ENCODE measurements around the gene SELENON. TPM values are rescaled to one million over a fixed set of nuclear protein-coding genes. Genes with fewer than 3 reads are reported as not detected.

SELENON gene
- total and polyA plus RNA-seq, 5 donors from 2014 or later = 1.2 to 19.2 (median 2.0) TPM

- Mint-ChIP-seq H3K4me1 (no peaks in the 10 kb centered on the region), H3K27me3 (no peaks in the 10 kb centered on the region)
Measured at GRCh38 chr1:25847929-25848328, 47.9 kb downstream of the SELENON start.

GRCh38 chr1:25848531-25848930 is 48.5 kb downstream of the SELENON start:
- Mint-ChIP-seq H3K9me3 (peaks cover 0 to 2% (median 0%) of the 10 kb centered on the region in 7 donors), H3K27ac (no peak overlapping the region), H3K4me3 (no peak overlapping the region), H3K27me3 (no peaks in the 10 kb centered on the region), H3K4me1 (no peaks in the 10 kb centered on the region), H3K36me3 (no peaks in the 10 kb centered on the region)
- DNase-seq (no peak), ATAC-seq (ENCODE audit: low read depth in 2 of 2) (no peak)
- Histone ChIP-seq H3K27me3 (ENCODE audit: control insufficient read depth, insufficient read depth, low read length) (no peaks in the 10 kb centered on the region), H3K9me3 (ENCODE audit: control insufficient read depth in 2 of 2, low read length in 2 of 2) (no peaks in the 10 kb centered on the region), H3K36me3 (ENCODE audit: control insufficient read depth, insufficient read depth, low read length) (no peaks in the 10 kb centered on the region), H3K4me1 (ENCODE audit: control insufficient read depth, insufficient read depth, low read length, poor library complexity, severe bottlenecking) (no peaks in the 10 kb centered on the region), H3K27ac (ENCODE audit: insufficient read depth, low read length, poor library complexity, severe bottlenecking) (no peak overlapping the region), H3K4me3 (ENCODE audit: low read depth, low read length) (no peak overlapping the region)

More at GRCh38 chr1:25847929-25848328, 47.9 kb downstream of the SELENON start:
- Mint-ChIP-seq H3K36me3 (no peaks in the 10 kb centered on the region), H3K4me3 (no peak overlapping the region), H3K27ac (no peak overlapping the region), H3K9me3 (peaks cover 0 to 2% (median 0%) of the 10 kb centered on the region in 7 donors)
- DNase-seq = no peak
- no peak overlapping the region for H3K27ac ChIP-seq (ENCODE audit: insufficient read depth, low read length, poor library complexity, severe bottlenecking)
- no peaks in the 10 kb centered on the region for H3K9me3 ChIP-seq (ENCODE audit: control insufficient read depth in 2 of 2, low read length in 2 of 2)
- no peak for ATAC-seq (ENCODE audit: low read depth in 2 of 2)
- no peaks in the 10 kb centered on the region for H3K36me3 ChIP-seq (ENCODE audit: control insufficient read depth, insufficient read depth, low read length)
- no peaks in the 10 kb centered on the region for H3K4me1 ChIP-seq (ENCODE audit: control insufficient read depth, insufficient read depth, low read length, poor library complexity, severe bottlenecking)
- H3K27me3 ChIP-seq (ENCODE audit: control insufficient read depth, insufficient read depth, low read length) = no peaks in the 10 kb centered on the region
- H3K4me3 ChIP-seq (ENCODE audit: low read depth, low read length) = no peak overlapping the region

GRCh38 chr1:25854554-25854953 is 54.6 kb downstream of the SELENON start:
- DNase-seq (no peak), ATAC-seq (ENCODE audit: low read depth in 2 of 2) (no peak)
- H3K27ac ChIP-seq (ENCODE audit: insufficient read depth, low read length, poor library complexity, severe bottlenecking) = no peak overlapping the region
- no peaks in the 10 kb centered on the region for H3K9me3 ChIP-seq (ENCODE audit: control insufficient read depth in 2 of 2, low read length in 2 of 2)
- H3K27me3 ChIP-seq (ENCODE audit: control insufficient read depth, insufficient read depth, low read length) = no peaks in the 10 kb centered on the region
- H3K4me1 Mint-ChIP-seq = peaks cover 7 to 12% (median 9%) of the 10 kb centered on the region in 4 donors
- no peak overlapping the region for H3K4me3 ChIP-seq (ENCODE audit: low read depth, low read length)
- H3K36me3 Mint-ChIP-seq = no peaks in the 10 kb centered on the region
- no peak overlapping the region for H3K4me3 Mint-ChIP-seq
- H3K9me3 Mint-ChIP-seq = peaks cover 0 to 2% (median 0%) of the 10 kb centered on the region in 7 donors
- H3K27ac Mint-ChIP-seq = no peak overlapping the region
- H3K27me3 Mint-ChIP-seq = no peaks in the 10 kb centered on the region
- no peaks in the 10 kb centered on the region for H3K36me3 ChIP-seq (ENCODE audit: control insufficient read depth, insufficient read depth, low read length)
- peaks cover 10% of the 10 kb centered on the region for H3K4me1 ChIP-seq (ENCODE audit: control insufficient read depth, insufficient read depth, low read length, poor library complexity, severe bottlenecking)

GRCh38 chr1:25856856-25857255 is 56.9 kb downstream of the SELENON start:
- no peaks in the 10 kb centered on the region for H3K36me3 Mint-ChIP-seq
- no peaks in the 10 kb centered on the region for H3K27me3 ChIP-seq (ENCODE audit: control insufficient read depth, insufficient read depth, low read length)
- peak overlapping the region in 1 of 4 donors; percentile 30 for H3K4me3 Mint-ChIP-seq
- no peaks in the 10 kb centered on the region for H3K9me3 ChIP-seq (ENCODE audit: control insufficient read depth in 2 of 2, low read length in 2 of 2)
- ATAC-seq (ENCODE audit: low read depth in 2 of 2) (no peak), DNase-seq (no peak)
- H3K27ac ChIP-seq (ENCODE audit: insufficient read depth, low read length, poor library complexity, severe bottlenecking) = no peak overlapping the region
- no peaks in the 10 kb centered on the region for H3K9me3 Mint-ChIP-seq
- peaks cover 15% of the 10 kb centered on the region for H3K4me1 ChIP-seq (ENCODE audit: control insufficient read depth, insufficient read depth, low read length, poor library complexity, severe bottlenecking)
- H3K27ac Mint-ChIP-seq = no peak overlapping the region
- no peak overlapping the region for H3K4me3 ChIP-seq (ENCODE audit: low read depth, low read length)
- H3K4me1 Mint-ChIP-seq = peaks cover 9 to 25% (median 12%) of the 10 kb centered on the region in 4 donors
- H3K36me3 ChIP-seq (ENCODE audit: control insufficient read depth, insufficient read depth, low read length) = no peaks in the 10 kb centered on the region
- no peaks in the 10 kb centered on the region for H3K27me3 Mint-ChIP-seq

GRCh38 chr1:25858494-25858893 is 58.5 kb downstream of the SELENON start:
- no peak overlapping the region for H3K27ac ChIP-seq (ENCODE audit: insufficient read depth, low read length, poor library complexity, severe bottlenecking)
- no peaks in the 10 kb centered on the region for H3K36me3 ChIP-seq (ENCODE audit: control insufficient read depth, insufficient read depth, low read length)
- H3K27me3 Mint-ChIP-seq = no peaks in the 10 kb centered on the region
- no peak for ATAC-seq (ENCODE audit: low read depth in 2 of 2)
- H3K27ac Mint-ChIP-seq = peak overlapping the region in 1 of 3 donors; percentile 60
- peak overlapping the region; percentile 80 to 97 (median 93) for H3K4me3 Mint-ChIP-seq
- no peaks in the 10 kb centered on the region for H3K9me3 Mint-ChIP-seq
- no peaks in the 10 kb centered on the region for H3K9me3 ChIP-seq (ENCODE audit: control insufficient read depth in 2 of 2, low read length in 2 of 2)
- DNase-seq = no peak
- no peaks in the 10 kb centered on the region for H3K27me3 ChIP-seq (ENCODE audit: control insufficient read depth, insufficient read depth, low read length)
- peak overlapping the region; percentile 75 for H3K4me3 ChIP-seq (ENCODE audit: low read depth, low read length)
- peaks cover 9 to 27% (median 12%) of the 10 kb centered on the region in 4 donors for H3K4me1 Mint-ChIP-seq
- peaks cover 15% of the 10 kb centered on the region for H3K4me1 ChIP-seq (ENCODE audit: control insufficient read depth, insufficient read depth, low read length, poor library complexity, severe bottlenecking)
- no peaks in the 10 kb centered on the region for H3K36me3 Mint-ChIP-seq

GRCh38 chr1:25858906-25859789 is 59.2 kb downstream of the SELENON start, which contains the start of gene AUNIP:
Gene AUNIP, minus strand, starts transcription at chr1:25859457. Its CDS starts 100 bp downstream, at chr1:25859357.
- H3K4me1 ChIP-seq (ENCODE audit: control insufficient read depth, insufficient read depth, low read length, poor library complexity, severe bottlenecking) = peaks cover 15% of the 10 kb centered on the region
- peak within 1 kb of the TSS; percentile 66 to 96 (median 94) for H3K27ac Mint-ChIP-seq
- peak within 1 kb of the TSS; percentile 94 for H3K4me3 ChIP-seq (ENCODE audit: low read depth, low read length)
- H3K36me3 ChIP-seq (ENCODE audit: control insufficient read depth, insufficient read depth, low read length) = no peaks in the 10 kb centered on the region
- H3K27me3 ChIP-seq (ENCODE audit: control insufficient read depth, insufficient read depth, low read length) = no peaks in the 10 kb centered on the region
- H3K4me1 Mint-ChIP-seq = peaks cover 9 to 27% (median 12%) of the 10 kb centered on the region in 4 donors
- DNase-seq = peak; percentile 84 to 91 (median 87)
- H3K27me3 Mint-ChIP-seq = no peaks in the 10 kb centered on the region
- no peaks in the 10 kb centered on the region for H3K9me3 ChIP-seq (ENCODE audit: control insufficient read depth in 2 of 2, low read length in 2 of 2)
- H3K27ac ChIP-seq (ENCODE audit: insufficient read depth, low read length, poor library complexity, severe bottlenecking) = peak within 1 kb of the TSS; percentile 72
- H3K9me3 Mint-ChIP-seq = no peaks in the 10 kb centered on the region
- H3K4me3 Mint-ChIP-seq = peak within 1 kb of the TSS; percentile 90 to 97 (median 93)
- peak; percentile 97 to 99 for ATAC-seq (ENCODE audit: low read depth in 2 of 2)
- no peaks in the 10 kb centered on the region for H3K36me3 Mint-ChIP-seq

GRCh38 chr1:25861316-25862286 is 61.6 kb downstream of the SELENON start:
- no peak for ATAC-seq (ENCODE audit: low read depth in 2 of 2)
- H3K27ac ChIP-seq (ENCODE audit: insufficient read depth, low read length, poor library complexity, severe bottlenecking) = no peak overlapping the region
- H3K4me1 ChIP-seq (ENCODE audit: control insufficient read depth, insufficient read depth, low read length, poor library complexity, severe bottlenecking) = peaks cover 15% of the 10 kb centered on the region
- peaks cover 5% of the 10 kb centered on the region for H3K36me3 Mint-ChIP-seq
- no peaks in the 10 kb centered on the region for H3K27me3 ChIP-seq (ENCODE audit: control insufficient read depth, insufficient read depth, low read length)
- no peaks in the 10 kb centered on the region for H3K9me3 Mint-ChIP-seq
- H3K27ac Mint-ChIP-seq = peak overlapping the region; percentile 47 to 78 (median 63)
- H3K27me3 Mint-ChIP-seq = no peaks in the 10 kb centered on the region
- H3K4me3 ChIP-seq (ENCODE audit: low read depth, low read length) = no peak overlapping the region
- H3K4me3 Mint-ChIP-seq = peak overlapping the region in 2 of 4 donors; percentile 47 to 62
- DNase-seq = no peak
- H3K9me3 ChIP-seq (ENCODE audit: control insufficient read depth in 2 of 2, low read length in 2 of 2) = no peaks in the 10 kb centered on the region
- peaks cover 9 to 27% (median 12%) of the 10 kb centered on the region in 4 donors for H3K4me1 Mint-ChIP-seq
- no peaks in the 10 kb centered on the region for H3K36me3 ChIP-seq (ENCODE audit: control insufficient read depth, insufficient read depth, low read length)
